HK-2 (cell line): ENCODE data around the gene FER.
"Not testable (repeated sequence)": the region's sequence is repeated elsewhere in the genome, so short reads cannot be mapped to it uniquely, and the experiment has no call there.

Source experiments
- DNase-seq: peaks from one replicate; pipeline ENCODE4 v3.0.0-alpha.2; 2018; ENCODE audit not compliant: unreplicated experiment

Gene FER

GRCh38 chr5:109035436-109035835 is 287.7 kb downstream of the FER start:
- DNase-seq, result no peak

GRCh38 chr5:109038209-109038840 is 290.6 kb downstream of the FER start:
- no peak for DNase-seq

GRCh38 chr5:109041317-109041716 is 293.6 kb downstream of the FER start:
- DNase-seq, result no peak

GRCh38 chr5:109045710-109046109 is 298.0 kb downstream of the FER start:
- DNase-seq, result no peak

GRCh38 chr5:109049565-109049964 is 301.9 kb downstream of the FER start:
- no peak for DNase-seq

GRCh38 chr5:109050321-109050720 is 302.6 kb downstream of the FER start:
- DNase-seq, result not testable (repeated sequence)

GRCh38 chr5:109052216-109052615 is 304.5 kb downstream of the FER start:
- not testable (repeated sequence) for DNase-seq

- DNase-seq, result no peak
Observed at GRCh38 chr5:109053995-109054417, 306.3 kb downstream of the FER start.

- no peak for DNase-seq
Observed at GRCh38 chr5:109060378-109061025, 312.8 kb downstream of the FER start.

GRCh38 chr5:109062664-109063063 is 315.0 kb downstream of the FER start:
- DNase-seq, result no peak

- DNase-seq, result no peak
Observed at GRCh38 chr5:109063223-109063622, 315.5 kb downstream of the FER start.

GRCh38 chr5:109076741-109077140 is 329.0 kb downstream of the FER start:
- DNase-seq, result no peak

GRCh38 chr5:109078448-109078847 is 330.8 kb downstream of the FER start:
- DNase-seq, result no peak

- DNase-seq, result no peak
Observed at GRCh38 chr5:109080481-109080880, 332.8 kb downstream of the FER start.

- DNase-seq, result no peak
Observed at GRCh38 chr5:109080896-109081295, 333.2 kb downstream of the FER start.

- DNase-seq, result no peak
Observed at GRCh38 chr5:109083937-109084336, 336.2 kb downstream of the FER start.

GRCh38 chr5:109089191-109089590 is 341.5 kb downstream of the FER start:
- DNase-seq, result no peak

- DNase-seq, result no peak
Observed at GRCh38 chr5:109099081-109099480, 351.4 kb downstream of the FER start.

GRCh38 chr5:109100971-109101370 is 353.3 kb downstream of the FER start:
- no peak for DNase-seq

- DNase-seq, result no peak
Observed at GRCh38 chr5:109102096-109102690, 354.5 kb downstream of the FER start.

- no peak for DNase-seq
Observed at GRCh38 chr5:109105631-109106267, 358.1 kb downstream of the FER start.

- DNase-seq, result no peak
Observed at GRCh38 chr5:109111680-109112079, 364.0 kb downstream of the FER start.

GRCh38 chr5:109113608-109114007 is 365.9 kb downstream of the FER start:
- DNase-seq, result no peak
